ENCODE data around the gene TXNRD2. TPM values are rescaled to one million over a fixed set of nuclear protein-coding genes. Genes with fewer than 3 reads are reported as not detected.
A peak's percentile ranks its signal among the peaks of the same experiment; 100 is the strongest.

Gene TXNRD2
- total RNA-seq, 1 experiment from 2014 or later = 19.7 TPM

GRCh38 chr22:19942157-19943081 lies 801 bp upstream of the TXNRD2 start:
- no peaks in the 10 kb centered on the region for H4K20me1 ChIP-seq (ENCODE audit: insufficient read depth)
- H3K9me2 ChIP-seq (ENCODE audit: insufficient read depth) = no peaks in the 10 kb centered on the region
- ChIA-PET POLR2A (interaction anchor here (0.8 to 1.6 kb wide), 2 partner anchors 9 to 11 kb away, joined by 4 to 6 read pairs; no protein-coding TSS in a partner anchor), CTCF (interaction anchor here (1.2 to 3.8 kb wide), 2 partner anchors 11 to 212 kb away, joined by 6 to 18 read pairs; no protein-coding TSS in a partner anchor), RAD21 (ENCODE audit: low non-redundant PET in 1 of 2, low total read pairs in 2 of 2, uncharacterized antibody in 2 of 2, unreplicated experiment in 2 of 2) (no interaction called here)
- H2AFZ ChIP-seq (ENCODE audit: low read depth, low read length, poor library complexity, severe bottlenecking) = no peak overlapping the region
- peak overlapping the region; percentile 98 for H3K9ac ChIP-seq (ENCODE audit: low read length)
- peaks cover 0 to 4% of the 10 kb centered on the region in 2 experiments; a peak in 1 of 4 replicates for H3K36me3 ChIP-seq (ENCODE audit: control insufficient read depth in 1 of 2, insufficient read depth in 2 of 2, low read length in 2 of 2)
- no peaks in the 10 kb centered on the region for H3K27me3 ChIP-seq (ENCODE audit: insufficient read depth, low read length)
- ATAC-seq (peak; percentile 40), DNase-seq (ENCODE audit: low read depth, low spot score) (no peak)
- TSS peak; percentile 68 for BruUV-seq (replicated peaks)
- H3K4me2 ChIP-seq (ENCODE audit: low read length) = peak overlapping the region; percentile 89
- H3K27ac ChIP-seq (ENCODE audit: low read depth, low read length) = peak overlapping the region; percentile 96
- intact Hi-C loops (cut with micrococcal nuclease) = no loop called here
- peak overlapping the region; percentile 74 to 80 for H3K4me3 ChIP-seq (replicated peaks in 1 of 2; ENCODE audit: low read depth in 1 of 2, low read length in 2 of 2)
- peaks cover 59% of the 10 kb centered on the region for H3K79me2 ChIP-seq (ENCODE audit: insufficient read depth, low read length)
- TF ChIP-seq, protein P1, sequence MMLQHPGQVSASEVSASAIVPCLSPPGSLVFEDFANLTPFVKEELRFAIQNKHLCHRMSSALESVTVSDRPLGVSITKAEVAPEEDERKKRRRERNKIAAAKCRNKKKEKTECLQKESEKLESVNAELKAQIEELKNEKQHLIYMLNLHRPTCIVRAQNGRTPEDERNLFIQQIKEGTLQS (IDR thresholded peaks at IDR 0.05) = no peak
- TF ChIP-seq, protein P2, sequence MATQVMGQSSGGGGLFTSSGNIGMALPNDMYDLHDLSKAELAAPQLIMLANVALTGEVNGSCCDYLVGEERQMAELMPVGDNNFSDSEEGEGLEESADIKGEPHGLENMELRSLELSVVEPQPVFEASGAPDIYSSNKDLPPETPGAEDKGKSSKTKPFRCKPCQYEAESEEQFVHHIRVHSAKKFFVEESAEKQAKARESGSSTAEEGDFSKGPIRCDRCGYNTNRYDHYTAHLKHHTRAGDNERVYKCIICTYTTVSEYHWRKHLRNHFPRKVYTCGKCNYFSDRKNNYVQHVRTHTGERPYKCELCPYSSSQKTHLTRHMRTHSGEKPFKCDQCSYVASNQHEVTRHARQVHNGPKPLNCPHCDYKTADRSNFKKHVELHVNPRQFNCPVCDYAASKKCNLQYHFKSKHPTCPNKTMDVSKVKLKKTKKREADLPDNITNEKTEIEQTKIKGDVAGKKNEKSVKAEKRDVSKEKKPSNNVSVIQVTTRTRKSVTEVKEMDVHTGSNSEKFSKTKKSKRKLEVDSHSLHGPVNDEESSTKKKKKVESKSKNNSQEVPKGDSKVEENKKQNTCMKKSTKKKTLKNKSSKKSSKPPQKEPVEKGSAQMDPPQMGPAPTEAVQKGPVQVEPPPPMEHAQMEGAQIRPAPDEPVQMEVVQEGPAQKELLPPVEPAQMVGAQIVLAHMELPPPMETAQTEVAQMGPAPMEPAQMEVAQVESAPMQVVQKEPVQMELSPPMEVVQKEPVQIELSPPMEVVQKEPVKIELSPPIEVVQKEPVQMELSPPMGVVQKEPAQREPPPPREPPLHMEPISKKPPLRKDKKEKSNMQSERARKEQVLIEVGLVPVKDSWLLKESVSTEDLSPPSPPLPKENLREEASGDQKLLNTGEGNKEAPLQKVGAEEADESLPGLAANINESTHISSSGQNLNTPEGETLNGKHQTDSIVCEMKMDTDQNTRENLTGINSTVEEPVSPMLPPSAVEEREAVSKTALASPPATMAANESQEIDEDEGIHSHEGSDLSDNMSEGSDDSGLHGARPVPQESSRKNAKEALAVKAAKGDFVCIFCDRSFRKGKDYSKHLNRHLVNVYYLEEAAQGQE (IDR thresholded peaks at IDR 0.05; ENCODE audit: low read depth) = no peak
- TF ChIP-seq MAX (IDR thresholded peaks at IDR 0.05) = peak; percentile 24; the same call in 1 of the 2 replicates
- no peak for TF ChIP-seq CBX3 (IDR thresholded peaks at IDR 0.05; ENCODE audit: low read depth)
- 0 out of 2 replicates have a peak, but pooled peaks have one; percentile 13 for TF ChIP-seq POLR2AphosphoS5 (IDR thresholded peaks at IDR 0.05; ENCODE audit: low read depth, low read length)
- TF ChIP-seq, protein P3, sequence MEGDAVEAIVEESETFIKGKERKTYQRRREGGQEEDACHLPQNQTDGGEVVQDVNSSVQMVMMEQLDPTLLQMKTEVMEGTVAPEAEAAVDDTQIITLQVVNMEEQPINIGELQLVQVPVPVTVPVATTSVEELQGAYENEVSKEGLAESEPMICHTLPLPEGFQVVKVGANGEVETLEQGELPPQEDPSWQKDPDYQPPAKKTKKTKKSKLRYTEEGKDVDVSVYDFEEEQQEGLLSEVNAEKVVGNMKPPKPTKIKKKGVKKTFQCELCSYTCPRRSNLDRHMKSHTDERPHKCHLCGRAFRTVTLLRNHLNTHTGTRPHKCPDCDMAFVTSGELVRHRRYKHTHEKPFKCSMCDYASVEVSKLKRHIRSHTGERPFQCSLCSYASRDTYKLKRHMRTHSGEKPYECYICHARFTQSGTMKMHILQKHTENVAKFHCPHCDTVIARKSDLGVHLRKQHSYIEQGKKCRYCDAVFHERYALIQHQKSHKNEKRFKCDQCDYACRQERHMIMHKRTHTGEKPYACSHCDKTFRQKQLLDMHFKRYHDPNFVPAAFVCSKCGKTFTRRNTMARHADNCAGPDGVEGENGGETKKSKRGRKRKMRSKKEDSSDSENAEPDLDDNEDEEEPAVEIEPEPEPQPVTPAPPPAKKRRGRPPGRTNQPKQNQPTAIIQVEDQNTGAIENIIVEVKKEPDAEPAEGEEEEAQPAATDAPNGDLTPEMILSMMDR (IDR thresholded peaks at IDR 0.05 in 2 of 3, conservative IDR thresholded peaks at IDR 0.05 in 1 of 3; ENCODE audit: borderline replicate concordance in 1 of 3, insufficient read depth in 1 of 3, low read depth in 2 of 3, low read length in 2 of 3) = no peak
- TF ChIP-seq EZH2 (IDR thresholded peaks at IDR 0.05) = no peak
- H3K4me1 ChIP-seq (ENCODE audit: control insufficient read depth in 1 of 2, insufficient read depth in 2 of 2, low read length in 2 of 2) = peaks cover 19 to 29% of the 10 kb centered on the region in 2 experiments
- no peaks in the 10 kb centered on the region for H3K9me3 ChIP-seq (ENCODE audit: control insufficient read depth in 1 of 2, insufficient read depth in 1 of 2, low read depth in 1 of 2, low read length in 2 of 2)

All from HCT116 (cell line).